Measurements from ENCODE around the gene NUP37. TPM values are rescaled to one million over a fixed set of nuclear protein-coding genes. Genes with fewer than 3 reads are reported as not detected.

The NUP37 gene
- total RNA-seq, 2 experiments from 2014 or later: 99.1 to 104 TPM

DNA sequence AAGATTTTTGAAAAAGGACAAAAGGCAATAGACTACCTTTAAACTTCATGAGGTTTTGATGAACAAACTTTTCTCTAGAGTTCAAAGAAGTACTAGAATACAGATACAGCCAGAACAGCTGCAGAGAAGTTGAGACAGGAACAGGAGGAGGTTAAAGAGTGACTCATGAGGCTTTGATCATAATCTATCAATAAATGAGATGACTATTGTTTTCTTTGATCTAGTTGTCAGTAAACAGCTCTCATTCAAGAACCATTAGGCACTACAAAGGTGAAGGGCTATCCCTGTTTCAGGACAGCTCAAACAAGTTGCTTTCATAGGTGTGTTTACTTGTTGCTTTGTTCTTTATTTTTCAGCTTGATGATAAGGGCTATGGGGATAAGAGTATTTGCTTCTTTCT lies 60.6 kb downstream of the NUP37 start:
- Mint-ChIP-seq H3K4me1 (ENCODE audit: low read depth) (peaks cover 44% of the 10 kb centered on the region), H3K36me3 (ENCODE audit: low read depth) (peaks cover 47% of the 10 kb centered on the region), H3K4me3 (peak overlapping the region; percentile 30), H3K27ac (peak overlapping the region; percentile 69), H3K9me3 (no peaks in the 10 kb centered on the region), H3K27me3 (peaks cover 2% of the 10 kb centered on the region)
- intact Hi-C loops (cut with micrococcal nuclease): no loop called here
- ATAC-seq (peak; percentile 13), DNase-seq (no peak)
- TF ChIP-seq, protein P1, sequence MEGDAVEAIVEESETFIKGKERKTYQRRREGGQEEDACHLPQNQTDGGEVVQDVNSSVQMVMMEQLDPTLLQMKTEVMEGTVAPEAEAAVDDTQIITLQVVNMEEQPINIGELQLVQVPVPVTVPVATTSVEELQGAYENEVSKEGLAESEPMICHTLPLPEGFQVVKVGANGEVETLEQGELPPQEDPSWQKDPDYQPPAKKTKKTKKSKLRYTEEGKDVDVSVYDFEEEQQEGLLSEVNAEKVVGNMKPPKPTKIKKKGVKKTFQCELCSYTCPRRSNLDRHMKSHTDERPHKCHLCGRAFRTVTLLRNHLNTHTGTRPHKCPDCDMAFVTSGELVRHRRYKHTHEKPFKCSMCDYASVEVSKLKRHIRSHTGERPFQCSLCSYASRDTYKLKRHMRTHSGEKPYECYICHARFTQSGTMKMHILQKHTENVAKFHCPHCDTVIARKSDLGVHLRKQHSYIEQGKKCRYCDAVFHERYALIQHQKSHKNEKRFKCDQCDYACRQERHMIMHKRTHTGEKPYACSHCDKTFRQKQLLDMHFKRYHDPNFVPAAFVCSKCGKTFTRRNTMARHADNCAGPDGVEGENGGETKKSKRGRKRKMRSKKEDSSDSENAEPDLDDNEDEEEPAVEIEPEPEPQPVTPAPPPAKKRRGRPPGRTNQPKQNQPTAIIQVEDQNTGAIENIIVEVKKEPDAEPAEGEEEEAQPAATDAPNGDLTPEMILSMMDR (IDR thresholded peaks at IDR 0.05): no peak
- CTCF ChIA-PET: interaction anchor here (0.8 kb wide), 1 partner anchor 61 kb away, joined by 3 read pairs; no protein-coding TSS in a partner anchor
- POLR2A ChIA-PET: no interaction called here

DNA sequence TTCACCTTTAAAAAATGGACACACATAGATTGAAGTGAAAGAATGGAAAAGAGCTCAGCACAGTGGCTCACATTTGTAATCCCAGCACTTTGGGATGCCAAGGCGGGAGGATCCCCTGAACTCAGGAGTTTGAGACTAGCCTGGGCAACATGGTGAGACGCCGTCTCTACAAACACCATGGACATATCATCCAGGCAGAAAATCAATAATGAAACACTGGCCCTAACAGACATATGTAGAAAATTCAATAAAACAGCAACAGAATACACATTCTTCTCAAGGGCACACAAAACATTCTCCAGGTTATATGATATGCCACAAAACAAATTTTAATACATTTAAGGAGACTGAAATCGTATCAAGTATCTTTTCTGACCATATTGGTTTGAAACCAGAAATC lies 65.6 kb downstream of the NUP37 start:
- ChIA-PET CTCF (no interaction called here), POLR2A (no interaction called here)
- Mint-ChIP-seq H3K4me3 (no peak overlapping the region), H3K27me3 (no peaks in the 10 kb centered on the region), H3K4me1 (ENCODE audit: low read depth) (peaks cover 45% of the 10 kb centered on the region), H3K36me3 (ENCODE audit: low read depth) (peaks cover 53% of the 10 kb centered on the region), H3K9me3 (no peaks in the 10 kb centered on the region), H3K27ac (no peak overlapping the region)
- ATAC-seq (no peak), DNase-seq (no peak)
- intact Hi-C loops (cut with micrococcal nuclease): no loop called here
- TF ChIP-seq, protein P1 (IDR thresholded peaks at IDR 0.05): no peak

DNA sequence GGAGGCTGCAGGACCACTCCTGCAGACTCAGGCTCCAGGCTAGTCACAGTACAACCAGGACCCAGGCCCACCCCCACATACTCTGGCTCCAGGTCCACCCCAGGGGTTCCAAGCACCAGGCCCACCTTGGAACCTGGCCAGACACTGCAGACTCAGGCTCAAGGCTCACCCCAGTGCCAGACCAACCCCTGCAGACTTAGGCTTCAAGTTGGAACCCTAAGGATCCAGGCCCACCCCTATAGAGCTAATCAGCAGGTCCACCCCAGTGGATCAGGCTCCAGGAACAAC lies 66.9 kb downstream of the NUP37 start:
- intact Hi-C loops (cut with micrococcal nuclease): no loop called here
- Mint-ChIP-seq H3K4me1 (ENCODE audit: low read depth) (peaks cover 37% of the 10 kb centered on the region), H3K27me3 (no peaks in the 10 kb centered on the region), H3K4me3 (no peak overlapping the region), H3K9me3 (no peaks in the 10 kb centered on the region), H3K27ac (no peak overlapping the region), H3K36me3 (ENCODE audit: low read depth) (peaks cover 48% of the 10 kb centered on the region)
- ATAC-seq: no peak
- TF ChIP-seq, protein P1 (IDR thresholded peaks at IDR 0.05): no peak
- ChIA-PET POLR2A (no interaction called here), CTCF (no interaction called here)
- no peak for DNase-seq

DNA sequence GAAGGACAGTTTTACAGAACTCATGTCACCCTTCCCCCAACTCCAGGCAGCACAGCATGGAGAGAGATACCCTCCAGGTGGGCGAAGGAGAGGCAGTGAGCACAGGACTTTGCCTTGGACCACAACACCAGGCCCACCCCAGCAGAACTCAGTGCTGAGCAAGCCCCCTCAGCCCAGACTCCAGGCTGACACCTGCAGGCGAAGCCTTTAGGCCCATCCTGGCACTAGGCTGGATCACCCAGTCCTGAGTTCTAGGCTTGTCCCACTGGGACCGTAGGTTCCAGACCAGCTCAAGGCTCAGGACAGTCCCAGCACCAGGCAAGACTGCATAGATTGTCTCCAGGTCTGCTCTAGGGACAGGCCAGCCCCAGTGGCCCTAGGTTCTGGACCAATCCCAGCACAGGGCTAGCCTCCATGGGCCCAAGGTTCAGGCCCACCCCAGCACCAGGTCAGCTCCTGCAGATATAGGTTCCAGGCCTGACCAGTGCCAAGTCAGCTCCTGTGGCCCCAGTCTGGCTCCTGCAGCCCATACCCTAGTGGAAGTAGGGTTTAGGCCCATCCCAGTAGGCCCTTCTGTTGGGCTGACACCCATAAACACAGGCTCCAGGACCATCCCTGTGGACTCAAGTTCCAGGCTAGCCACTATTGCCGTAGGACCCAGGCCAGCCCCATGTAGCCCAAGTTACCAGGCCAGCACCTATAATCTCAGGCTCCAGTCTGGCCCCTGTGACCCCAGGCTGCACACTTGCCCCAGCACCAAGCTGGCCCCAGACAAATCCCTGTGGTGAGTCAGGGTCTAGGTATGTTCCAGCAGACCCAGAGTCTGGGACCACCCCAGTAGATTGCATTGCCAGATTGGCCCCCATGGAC lies 67.5 kb downstream of the NUP37 start:
- ATAC-seq (no peak), DNase-seq (no peak)
- Mint-ChIP-seq H3K27ac (no peak overlapping the region), H3K9me3 (no peaks in the 10 kb centered on the region), H3K27me3 (no peaks in the 10 kb centered on the region), H3K4me3 (no peak overlapping the region), H3K4me1 (ENCODE audit: low read depth) (peaks cover 32% of the 10 kb centered on the region), H3K36me3 (ENCODE audit: low read depth) (peaks cover 44% of the 10 kb centered on the region)
- ChIA-PET CTCF (no interaction called here), POLR2A (interaction anchor here (1.0 kb wide), 1 partner anchor 10 kb away, joined by 3 read pairs; the partner anchor contains the start of gene WASHC3)
- intact Hi-C loops (cut with micrococcal nuclease): no loop called here
- TF ChIP-seq, protein P1 (IDR thresholded peaks at IDR 0.05): no peak

DNA sequence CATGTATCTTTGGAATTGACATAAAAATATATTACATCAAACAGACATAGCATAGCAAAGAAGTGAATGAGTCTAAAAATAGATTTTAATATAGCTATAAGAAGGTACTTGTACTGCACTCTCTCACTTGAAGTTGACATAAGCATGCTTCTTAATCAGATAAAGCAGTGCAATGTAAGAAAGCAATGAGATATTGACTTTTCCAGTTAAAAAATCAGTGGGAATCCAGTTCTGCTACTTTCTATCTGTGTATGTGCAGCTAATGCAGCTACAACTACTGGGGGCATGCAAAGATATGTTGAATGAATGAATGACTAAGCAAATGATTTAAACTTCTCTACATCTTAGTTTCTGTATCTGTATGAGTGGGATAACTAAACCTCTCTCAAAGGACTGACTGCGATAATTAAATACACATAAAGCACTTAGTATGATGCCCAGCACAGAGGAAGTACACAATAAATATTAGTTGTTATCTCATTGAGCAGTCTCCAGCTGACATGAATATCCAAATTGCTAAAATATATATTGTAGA lies 68.4 kb downstream of the NUP37 start:
- Mint-ChIP-seq H3K4me1 (ENCODE audit: low read depth) (peaks cover 25% of the 10 kb centered on the region), H3K4me3 (no peak overlapping the region), H3K9me3 (no peaks in the 10 kb centered on the region), H3K36me3 (ENCODE audit: low read depth) (peaks cover 36% of the 10 kb centered on the region), H3K27ac (no peak overlapping the region), H3K27me3 (no peaks in the 10 kb centered on the region)
- POLR2A ChIA-PET: no interaction called here
- intact Hi-C loops (cut with micrococcal nuclease): no loop called here
- no peak for DNase-seq
- TF ChIP-seq, protein P1 (IDR thresholded peaks at IDR 0.05): no peak
- CTCF ChIA-PET: no interaction called here
- ATAC-seq: peak; percentile 45
